Measurements from ENCODE around the gene PKD1L1.

Gene PKD1L1

DNA sequence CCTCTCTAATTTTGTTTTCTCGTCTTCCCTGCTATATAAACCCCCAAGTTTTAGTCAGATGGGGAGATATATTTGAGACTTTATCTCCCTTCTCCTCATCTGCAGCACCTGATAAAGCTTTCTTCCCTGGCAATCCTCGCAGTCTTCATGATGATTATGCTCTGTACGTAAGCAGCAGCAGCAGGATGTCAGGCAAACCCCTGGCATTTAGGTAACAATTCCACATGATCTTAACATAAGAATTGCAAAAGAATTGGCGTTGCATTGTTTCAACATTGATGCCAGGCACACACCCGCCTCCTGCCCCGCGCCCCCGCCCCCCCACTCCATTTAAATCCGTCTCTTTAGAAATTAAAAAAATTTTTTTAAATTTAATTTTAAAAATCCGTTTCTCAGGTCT lies 6.1 kb downstream of the PKD1L1 start:
- TF ChIP-seq CEBPB (IDR thresholded peaks at IDR 0.05) (no peak), TAF1 (IDR thresholded peaks at IDR 0.05; ENCODE audit: low read depth) (no peak), EGR1 (IDR thresholded peaks at IDR 0.05) (no peak), RAD21 (IDR thresholded peaks at IDR 0.05; ENCODE audit: low read depth) (no peak), ZBTB7A (IDR thresholded peaks at IDR 0.05; ENCODE audit: low read depth) (no peak), FOXM1 (IDR thresholded peaks at IDR 0.05; ENCODE audit: borderline replicate concordance, low read depth) (no peak), NFIC (IDR thresholded peaks at IDR 0.05) (no peak), TCF12 (IDR thresholded peaks at IDR 0.05; ENCODE audit: low read depth) (no peak), TEAD4 (IDR thresholded peaks at IDR 0.05) (no peak), REST (IDR thresholded peaks at IDR 0.05; ENCODE audit: low read depth) (no peak), YY1 (IDR thresholded peaks at IDR 0.05; ENCODE audit: low read depth) (no peak), CREB1 (IDR thresholded peaks at IDR 0.05; ENCODE audit: low read depth) (no peak), EP300 (IDR thresholded peaks at IDR 0.05; ENCODE audit: borderline replicate concordance) (no peak)
- TF ChIP-seq, protein P1, sequence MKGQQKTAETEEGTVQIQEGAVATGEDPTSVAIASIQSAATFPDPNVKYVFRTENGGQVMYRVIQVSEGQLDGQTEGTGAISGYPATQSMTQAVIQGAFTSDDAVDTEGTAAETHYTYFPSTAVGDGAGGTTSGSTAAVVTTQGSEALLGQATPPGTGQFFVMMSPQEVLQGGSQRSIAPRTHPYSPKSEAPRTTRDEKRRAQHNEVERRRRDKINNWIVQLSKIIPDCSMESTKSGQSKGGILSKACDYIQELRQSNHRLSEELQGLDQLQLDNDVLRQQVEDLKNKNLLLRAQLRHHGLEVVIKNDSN (IDR thresholded peaks at IDR 0.05) = no peak
- TF ChIP-seq, protein P2, sequence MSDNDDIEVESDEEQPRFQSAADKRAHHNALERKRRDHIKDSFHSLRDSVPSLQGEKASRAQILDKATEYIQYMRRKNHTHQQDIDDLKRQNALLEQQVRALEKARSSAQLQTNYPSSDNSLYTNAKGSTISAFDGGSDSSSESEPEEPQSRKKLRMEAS (IDR thresholded peaks at IDR 0.05) = no peak

- no peak for TF ChIP-seq REST (IDR thresholded peaks at IDR 0.05; ENCODE audit: low read depth)
- TF ChIP-seq TEAD4 (IDR thresholded peaks at IDR 0.05) = no peak
- TF ChIP-seq, protein P1 (IDR thresholded peaks at IDR 0.05) = no peak
- no peak for TF ChIP-seq EGR1 (IDR thresholded peaks at IDR 0.05)
- TF ChIP-seq CEBPB (IDR thresholded peaks at IDR 0.05) = no peak
- no peak for TF ChIP-seq YY1 (IDR thresholded peaks at IDR 0.05; ENCODE audit: low read depth)
- TF ChIP-seq EP300 (IDR thresholded peaks at IDR 0.05; ENCODE audit: borderline replicate concordance) = no peak
- TF ChIP-seq TAF1 (IDR thresholded peaks at IDR 0.05; ENCODE audit: low read depth) = no peak
- TF ChIP-seq CREB1 (IDR thresholded peaks at IDR 0.05; ENCODE audit: low read depth) = no peak
- no peak for TF ChIP-seq TCF12 (IDR thresholded peaks at IDR 0.05; ENCODE audit: low read depth)
Measured at GRCh38 chr7:47941136-47941844, 7.0 kb downstream of the PKD1L1 start.

- no peak for TF ChIP-seq RAD21 (IDR thresholded peaks at IDR 0.05; ENCODE audit: low read depth)
Measured at GRCh38 chr7:47940088-47941013, 7.9 kb downstream of the PKD1L1 start.

- no peak for TF ChIP-seq EGR1 (IDR thresholded peaks at IDR 0.05)
- TF ChIP-seq CEBPB (IDR thresholded peaks at IDR 0.05) = no peak
- TF ChIP-seq FOXM1 (IDR thresholded peaks at IDR 0.05; ENCODE audit: borderline replicate concordance, low read depth) = no peak
- no peak for TF ChIP-seq REST (IDR thresholded peaks at IDR 0.05; ENCODE audit: low read depth)
Measured at GRCh38 chr7:47939425-47940036, 8.7 kb downstream of the PKD1L1 start.
